Measurements from ENCODE around the gene CACNA2D1. TPM values are rescaled to one million over a fixed set of nuclear protein-coding genes. Genes with fewer than 3 reads are reported as not detected.

Gene CACNA2D1
- total RNA-seq, 1 experiment from 2014 or later = 0.27 TPM

GRCh38 chr7:82471351-82472020, 27.9 kb upstream of the CACNA2D1 start:
- no peak for DNase-seq (ENCODE audit: low read depth, low spot score)
- Histone ChIP-seq H4K20me1 (ENCODE audit: insufficient read depth) (no peaks in the 10 kb centered on the region), H3K4me3 (replicated peaks in 1 of 2; ENCODE audit: low read depth in 1 of 2, low read length in 2 of 2) (no peak overlapping the region), H3K9me2 (ENCODE audit: insufficient read depth) (no peaks in the 10 kb centered on the region; the same call in 1 of the 2 replicates), H3K36me3 (ENCODE audit: control insufficient read depth in 1 of 2, insufficient read depth in 2 of 2, low read length in 2 of 2) (no peaks in the 10 kb centered on the region), H3K27ac (ENCODE audit: low read depth, low read length) (no peak overlapping the region), H3K9me3 (ENCODE audit: control insufficient read depth in 1 of 2, insufficient read depth in 1 of 2, low read depth in 1 of 2, low read length in 2 of 2) (no peaks in the 10 kb centered on the region), H3K9ac (ENCODE audit: low read length) (no peak overlapping the region), H3K79me2 (ENCODE audit: insufficient read depth, low read length) (no peaks in the 10 kb centered on the region), H2AFZ (ENCODE audit: low read depth, low read length, poor library complexity, severe bottlenecking) (no peak overlapping the region), H3K4me1 (ENCODE audit: control insufficient read depth in 1 of 2, insufficient read depth in 2 of 2, low read length in 2 of 2) (no peaks in the 10 kb centered on the region), H3K4me2 (ENCODE audit: low read length) (no peak overlapping the region), H3K27me3 (ENCODE audit: insufficient read depth, low read length) (no peaks in the 10 kb centered on the region)
- RAD21 ChIA-PET (ENCODE audit: low non-redundant PET in 1 of 2, low total read pairs in 2 of 2, uncharacterized antibody in 2 of 2, unreplicated experiment in 2 of 2) = no interaction called here
- intact Hi-C loops (cut with micrococcal nuclease) = no loop called here
- no peak for ATAC-seq
- POLR2A ChIA-PET = no interaction called here
- CTCF ChIA-PET = no interaction called here
- TF ChIP-seq EZH2 (IDR thresholded peaks at IDR 0.05) (no peak), EGR1 (IDR thresholded peaks at IDR 0.05; ENCODE audit: low read depth) (no peak), SRF (IDR thresholded peaks at IDR 0.05; ENCODE audit: low read depth) (no peak), ZBTB33 (IDR thresholded peaks at IDR 0.05; ENCODE audit: extremely low read depth, insufficient replicate concordance, low read length) (no peak), CBX3 (IDR thresholded peaks at IDR 0.05; ENCODE audit: low read depth) (no peak), ZFX (IDR thresholded peaks at IDR 0.05) (no peak), ZNF274 (IDR thresholded peaks at IDR 0.05; ENCODE audit: low read depth, low read length) (no peak), POLR2A (IDR thresholded peaks at IDR 0.05; ENCODE audit: borderline replicate concordance, extremely low read depth, insufficient read depth, insufficient read length) (no peak), ATF3 (IDR thresholded peaks at IDR 0.05) (no peak), ELF1 (IDR thresholded peaks at IDR 0.05; ENCODE audit: borderline replicate concordance, low read depth) (no peak), POLR2AphosphoS5 (IDR thresholded peaks at IDR 0.05; ENCODE audit: low read depth, low read length) (no peak), MAX (IDR thresholded peaks at IDR 0.05) (no peak), CEBPB (IDR thresholded peaks at IDR 0.05; ENCODE audit: low read depth) (no peak), SP1 (IDR thresholded peaks at IDR 0.05; ENCODE audit: low read depth) (no peak), CTCF (IDR thresholded peaks at IDR 0.05 in 2 of 3, conservative IDR thresholded peaks at IDR 0.05 in 1 of 3; ENCODE audit: borderline replicate concordance in 1 of 3, insufficient read depth in 1 of 3, low read depth in 2 of 3, low read length in 2 of 3) (no peak), FOSL1 (IDR thresholded peaks at IDR 0.05; ENCODE audit: low read depth) (no peak), SIN3A (IDR thresholded peaks at IDR 0.05; ENCODE audit: low read depth) (no peak), EZH2phosphoT487 (IDR thresholded peaks at IDR 0.05; ENCODE audit: borderline replicate concordance) (no peak), JUND (IDR thresholded peaks at IDR 0.05) (no peak), REST (IDR thresholded peaks at IDR 0.05; ENCODE audit: low read depth) (no peak)
- BruUV-seq (replicated peaks) = no TSS peak

Measured in HCT116 (cell line).